HG02798 (cell line): Measurements from ENCODE around the gene SKP1.
"Not testable (repeated sequence)": the region's sequence is repeated elsewhere in the genome, so short reads cannot be mapped to it uniquely, and the experiment has no call there.

Experiments
- ATAC-seq: cut with Tn5 transposase; IDR thresholded peaks from one replicate; pipeline ENCODE4 v1.9.1; 2021; ENCODE audit warnings: mild to moderate bottlenecking; ENCODE audit not compliant: unreplicated experiment, poor library complexity

Gene SKP1

DNA sequence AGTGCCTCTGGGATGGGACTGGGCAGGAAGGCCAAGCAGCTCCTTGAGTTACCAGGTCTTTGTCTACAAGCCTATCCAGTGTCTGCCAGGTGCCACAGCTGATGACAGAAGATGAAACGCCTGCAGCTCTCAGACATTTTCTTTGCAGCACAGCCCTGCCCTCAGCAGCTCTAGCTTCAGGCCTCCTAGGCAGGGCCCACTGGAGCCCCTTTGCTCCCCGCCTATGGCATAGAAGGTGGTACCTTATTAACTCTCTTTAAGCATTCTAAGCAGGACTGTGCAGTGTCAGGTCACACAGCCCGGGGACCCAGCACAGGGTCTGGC, 1.3 kb upstream of the SKP1 start:
- no peak for ATAC-seq

DNA sequence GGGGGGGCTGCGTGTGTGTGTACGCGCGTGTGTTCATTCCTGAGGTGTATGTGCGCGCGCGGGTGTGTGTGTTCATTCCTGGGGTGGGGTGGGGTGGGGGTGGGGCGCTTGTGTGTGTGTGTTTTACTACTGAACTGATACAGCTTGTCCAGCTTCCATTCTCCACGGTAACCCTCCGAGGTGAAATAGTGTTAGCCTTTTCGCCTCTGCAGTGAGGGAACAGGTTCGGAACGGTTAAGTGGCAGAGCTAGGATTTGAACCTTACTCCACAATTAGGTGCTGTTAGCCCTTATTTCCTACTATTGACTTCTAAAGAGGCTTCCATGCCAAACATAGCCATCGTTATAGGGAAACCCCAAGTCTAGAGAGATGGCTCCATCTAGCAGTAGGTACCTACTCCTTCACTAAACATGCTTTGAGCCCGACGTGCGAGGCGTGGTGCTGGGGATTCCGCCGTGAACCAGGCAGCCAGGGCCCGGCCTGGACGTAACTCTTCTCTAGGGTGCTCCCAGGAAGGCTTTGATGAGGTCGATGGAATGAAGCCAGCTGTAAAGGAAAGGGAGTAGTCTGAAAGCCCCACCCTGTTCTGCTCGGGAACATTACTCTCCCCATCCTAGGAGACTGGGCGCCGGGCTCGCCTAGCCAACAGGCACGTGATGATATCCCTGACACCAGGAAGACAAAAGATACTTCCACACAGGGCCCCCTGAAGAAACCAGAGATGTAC, 782 bp upstream of the SKP1 start:
- no peak for ATAC-seq

DNA sequence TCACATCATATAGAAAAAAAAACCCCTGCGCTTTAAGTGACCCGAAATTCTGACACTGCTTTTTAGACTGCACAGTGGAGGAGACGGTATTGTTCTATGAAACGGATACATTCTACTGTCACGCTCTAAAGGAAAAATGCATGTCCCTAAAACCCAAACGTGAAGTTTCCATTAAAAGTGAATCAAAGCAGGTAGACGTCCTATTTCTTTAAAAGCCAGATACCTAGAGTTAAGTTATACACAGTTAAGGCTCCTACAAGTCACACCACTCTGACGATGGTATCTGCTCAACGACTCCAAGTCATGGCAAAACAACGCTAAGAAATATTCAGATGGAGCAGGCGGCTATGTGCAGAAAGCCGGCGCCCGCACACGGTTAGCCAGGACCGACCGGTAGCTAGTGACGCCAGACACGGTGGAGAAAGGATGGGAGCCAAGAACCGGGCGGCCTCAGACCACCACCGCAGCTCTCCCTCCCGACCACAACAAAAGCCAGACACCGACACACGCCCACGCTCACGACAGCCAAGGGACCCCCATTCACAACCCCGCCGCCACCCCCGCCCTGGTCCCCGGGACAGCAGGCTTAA, 734 bp downstream of the SKP1 start:
- ATAC-seq = peak; percentile 25

DNA sequence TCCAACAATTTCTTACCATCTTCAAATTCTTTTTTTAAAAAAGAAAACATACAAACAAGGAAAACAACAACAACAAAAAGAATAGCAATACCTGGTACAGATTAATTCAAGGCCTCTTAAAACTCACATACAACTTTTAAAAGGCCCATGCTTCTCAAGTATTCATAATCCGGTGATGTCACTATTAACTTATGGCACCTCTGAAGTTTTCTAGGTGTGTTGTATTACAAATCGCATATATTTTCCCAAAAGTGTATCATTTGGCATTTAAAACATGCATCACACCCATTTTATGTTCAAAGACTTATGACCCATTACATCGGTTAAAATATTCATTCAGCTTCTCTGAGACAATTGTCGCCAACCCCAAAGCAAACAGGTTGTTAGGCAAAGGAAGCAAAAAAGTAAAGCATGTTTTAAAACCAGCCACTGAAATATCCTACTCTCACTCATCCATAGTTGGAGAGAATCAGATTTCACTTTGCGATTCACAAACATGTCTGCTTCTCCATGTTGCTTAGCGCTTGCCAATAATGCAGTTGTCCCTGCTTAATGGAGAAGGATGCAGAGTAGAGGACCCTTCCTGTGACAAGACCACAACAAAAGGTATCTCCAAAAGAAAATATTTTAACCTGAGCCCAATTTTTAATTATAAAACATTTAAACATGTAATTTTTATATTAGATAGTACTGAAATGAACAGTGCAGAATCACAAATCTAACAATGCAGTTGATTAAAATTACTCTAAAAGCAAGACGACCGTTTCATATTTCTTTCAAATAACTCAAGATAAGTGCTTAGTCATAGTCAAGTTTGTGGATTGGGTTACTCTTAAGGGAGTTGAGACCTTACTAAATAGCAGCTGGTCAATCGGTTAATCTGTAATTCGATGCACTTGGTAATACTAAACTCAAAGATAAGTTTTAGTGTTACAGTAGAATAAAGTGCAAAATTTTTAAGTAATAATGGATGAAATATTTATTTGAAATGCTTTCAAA, 1.6 kb downstream of the SKP1 start:
- ATAC-seq = no peak

DNA sequence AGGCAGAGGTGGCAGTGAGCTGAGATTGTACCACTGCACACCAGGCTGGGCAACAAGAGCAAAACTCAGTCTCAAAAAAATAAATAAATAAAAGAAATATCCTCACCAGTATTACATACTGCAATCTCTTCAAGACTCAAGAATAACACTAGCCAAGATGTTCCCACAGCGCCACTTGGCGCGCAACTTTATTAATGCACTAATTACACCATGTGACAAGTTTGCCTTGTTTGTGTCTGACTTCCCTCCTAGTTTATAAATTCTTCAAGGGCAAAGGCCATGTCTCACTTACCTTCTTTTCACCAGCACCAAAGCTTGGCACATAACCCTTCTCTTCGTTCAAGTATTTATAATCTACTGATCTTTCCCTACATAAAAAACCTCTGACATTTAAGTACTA, 4.8 kb downstream of the SKP1 start:
- ATAC-seq = no peak

DNA sequence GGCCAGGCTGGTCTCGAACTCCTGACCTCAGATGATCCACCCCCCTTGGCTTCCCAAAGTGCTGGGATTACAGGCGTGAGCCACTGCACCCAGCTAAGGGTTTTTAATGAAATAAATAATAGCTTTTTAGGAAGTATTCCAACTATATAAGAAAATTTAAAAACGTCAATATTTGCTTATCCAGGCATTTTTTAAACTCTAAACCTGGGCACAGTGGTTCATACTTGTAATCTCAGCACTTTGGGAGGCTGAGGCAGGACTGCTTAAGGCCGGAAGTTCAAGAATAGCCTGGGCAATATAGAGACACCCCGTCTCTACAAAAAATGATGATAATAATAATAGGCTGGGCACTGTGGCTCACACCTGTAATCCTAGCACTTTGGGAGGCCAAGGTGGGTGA, 14.2 kb downstream of the SKP1 start:
- no peak for ATAC-seq

DNA sequence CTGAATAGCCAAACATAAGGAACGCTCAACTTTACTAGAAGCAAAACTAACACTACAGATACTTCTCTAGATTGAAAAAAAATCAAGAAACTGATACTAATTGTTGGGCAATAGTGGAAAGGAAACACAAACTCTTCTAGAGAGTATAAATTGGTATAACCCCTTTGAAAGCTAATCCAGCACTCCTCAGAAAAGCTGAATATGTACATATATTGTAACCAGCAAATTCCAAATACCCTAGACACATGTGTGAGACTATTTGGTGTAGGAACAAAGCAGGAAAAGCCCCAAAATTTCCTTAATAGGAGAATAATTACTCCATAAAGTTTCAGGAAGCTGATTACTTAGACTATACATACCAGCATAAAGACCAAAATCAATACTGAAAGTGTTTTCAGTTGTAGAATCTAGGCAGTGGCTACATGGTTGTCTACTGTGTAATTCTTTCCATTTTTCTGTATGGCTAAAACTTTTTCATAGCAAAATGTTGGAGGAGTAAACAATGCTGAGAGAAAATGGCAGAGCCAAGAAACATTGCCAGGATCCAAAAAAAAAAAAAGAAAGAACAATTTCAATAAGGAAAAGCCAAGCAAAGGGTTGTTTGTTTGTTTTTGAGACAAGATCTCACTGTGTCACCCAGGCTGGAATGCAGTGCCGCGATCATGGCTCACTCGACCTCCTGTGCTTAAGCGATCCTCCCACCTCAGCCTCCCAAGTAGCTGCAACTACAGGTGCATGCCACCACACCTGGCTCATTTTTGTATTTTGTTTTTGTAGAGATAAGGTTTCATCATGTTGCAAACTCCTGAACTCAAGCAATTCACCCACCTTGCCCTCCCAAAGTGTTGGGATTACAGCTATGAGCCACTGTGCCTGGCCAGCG, 15.0 kb downstream of the SKP1 start:
- ATAC-seq = no peak

DNA sequence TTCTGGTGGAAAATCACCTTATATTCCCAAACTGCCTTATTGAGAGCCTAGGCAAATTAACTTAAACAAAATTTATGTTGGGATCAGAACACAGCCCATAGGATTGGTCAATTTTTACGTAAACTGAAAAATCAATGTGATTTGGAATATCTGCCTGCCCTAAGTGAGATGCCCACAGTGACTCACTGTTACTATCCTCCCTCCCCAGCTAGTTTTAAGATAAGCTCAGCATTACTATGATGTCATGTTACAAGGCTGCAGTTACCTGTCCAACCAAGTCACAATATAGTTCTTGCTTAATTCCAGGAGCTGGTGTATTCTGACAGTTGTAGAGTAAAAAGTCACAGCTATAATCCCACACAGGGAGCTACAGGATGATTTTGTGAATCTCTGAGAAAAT, 23.1 kb downstream of the SKP1 start:
- ATAC-seq = no peak

DNA sequence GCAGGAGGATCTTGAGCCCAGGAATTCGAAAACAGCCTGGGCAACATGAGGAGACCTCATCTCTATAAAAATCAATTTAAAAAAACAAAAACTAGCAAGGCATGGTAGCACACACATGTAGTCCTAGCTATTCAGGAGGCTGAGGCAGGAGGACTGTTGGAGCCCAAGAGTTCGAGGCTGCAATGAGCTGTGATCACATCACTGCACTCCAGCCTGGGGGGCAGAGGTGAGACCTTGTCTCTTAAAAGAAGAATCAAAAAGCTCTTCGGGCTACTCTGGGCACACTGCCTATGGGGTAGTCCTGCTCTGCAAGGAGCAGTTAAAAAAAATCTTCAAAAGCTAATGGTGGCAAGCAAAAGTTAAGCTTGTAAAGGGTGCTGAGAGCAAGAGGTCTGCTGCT, 23.5 kb downstream of the SKP1 start:
- no peak for ATAC-seq

DNA sequence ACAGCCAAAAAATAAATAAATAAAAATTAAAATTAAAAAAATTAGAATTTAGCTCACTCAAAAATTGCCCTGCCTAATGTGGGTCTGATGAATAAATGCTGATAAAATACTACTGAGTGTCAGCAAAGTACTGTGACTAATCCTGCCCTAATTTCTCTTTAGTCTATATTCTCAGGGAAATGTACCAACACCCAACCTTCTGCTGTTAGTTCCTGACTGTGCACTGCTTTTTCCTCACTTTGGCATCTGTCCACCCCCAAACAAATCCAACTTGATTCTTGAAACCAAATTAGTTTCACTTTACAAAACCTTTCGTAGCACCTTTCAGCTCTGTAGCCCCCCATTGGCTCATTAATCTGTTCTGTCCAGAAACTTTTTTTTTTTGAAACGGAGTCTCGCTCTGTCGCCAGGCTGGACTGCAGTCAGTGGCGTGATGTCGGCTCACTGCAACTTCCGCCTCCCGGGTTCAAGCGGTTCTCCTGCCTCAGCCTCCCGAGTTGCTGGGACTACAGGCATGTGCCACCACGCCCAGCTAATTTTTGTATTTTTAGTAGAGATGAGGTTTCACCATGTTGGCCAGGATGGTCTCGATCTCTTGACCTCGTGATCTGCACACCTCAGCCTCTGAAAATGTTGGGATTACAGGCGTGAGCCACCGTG, 24.4 kb downstream of the SKP1 start:
- not testable (repeated sequence) for ATAC-seq

DNA sequence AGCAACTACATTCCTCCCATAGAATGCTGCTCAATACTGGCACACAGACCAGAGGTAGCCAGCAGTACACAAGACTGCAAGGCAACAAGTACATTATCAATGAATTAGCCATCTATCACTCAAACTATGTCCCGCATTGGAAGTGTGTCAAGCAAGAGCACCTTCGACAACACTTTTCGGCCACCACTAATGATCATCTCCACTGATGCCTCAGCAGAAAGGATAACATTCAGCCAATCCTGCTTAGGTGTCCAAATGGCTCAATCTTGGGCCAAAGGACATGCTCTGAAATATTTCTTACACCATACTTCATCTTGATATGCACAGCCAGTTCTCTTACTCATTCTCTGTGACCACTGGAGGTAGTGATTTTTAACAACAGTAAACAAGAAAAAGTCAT, 25.0 kb downstream of the SKP1 start:
- no peak for ATAC-seq

DNA sequence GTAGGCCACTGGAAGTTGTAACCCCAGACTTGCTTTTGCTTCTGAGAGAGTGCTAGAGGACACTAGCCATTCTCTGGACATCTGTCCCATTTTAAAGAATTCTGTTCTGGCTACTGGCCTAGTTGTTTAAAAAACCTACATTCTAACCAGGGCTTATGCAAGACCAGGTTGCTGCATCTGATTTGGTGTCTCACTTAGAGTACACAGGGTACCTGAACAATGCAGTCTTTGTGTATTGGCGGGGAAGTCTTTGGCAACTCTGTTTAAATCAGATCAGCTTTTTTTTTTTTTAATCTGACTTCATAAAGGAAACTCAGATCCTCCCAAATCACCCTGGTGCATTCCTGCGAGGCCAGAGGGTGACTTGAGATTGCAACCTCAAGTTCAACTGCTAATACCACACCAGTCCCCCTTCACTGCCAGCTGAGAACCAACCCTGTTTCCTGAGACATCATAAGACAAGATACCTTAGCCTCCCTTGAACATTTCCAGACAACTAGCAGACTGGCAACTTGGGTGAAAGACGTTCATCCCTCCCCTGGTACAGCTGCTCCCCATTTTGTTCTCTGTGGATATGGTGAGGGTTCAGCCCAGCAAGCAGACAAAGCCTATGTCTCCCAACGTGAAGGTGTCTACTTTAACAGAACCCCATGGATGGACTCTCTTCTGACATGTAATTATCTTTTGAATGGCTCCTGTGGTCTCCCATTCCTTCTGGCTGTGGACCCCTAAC, 27.0 kb downstream of the SKP1 start:
- no peak for ATAC-seq

DNA sequence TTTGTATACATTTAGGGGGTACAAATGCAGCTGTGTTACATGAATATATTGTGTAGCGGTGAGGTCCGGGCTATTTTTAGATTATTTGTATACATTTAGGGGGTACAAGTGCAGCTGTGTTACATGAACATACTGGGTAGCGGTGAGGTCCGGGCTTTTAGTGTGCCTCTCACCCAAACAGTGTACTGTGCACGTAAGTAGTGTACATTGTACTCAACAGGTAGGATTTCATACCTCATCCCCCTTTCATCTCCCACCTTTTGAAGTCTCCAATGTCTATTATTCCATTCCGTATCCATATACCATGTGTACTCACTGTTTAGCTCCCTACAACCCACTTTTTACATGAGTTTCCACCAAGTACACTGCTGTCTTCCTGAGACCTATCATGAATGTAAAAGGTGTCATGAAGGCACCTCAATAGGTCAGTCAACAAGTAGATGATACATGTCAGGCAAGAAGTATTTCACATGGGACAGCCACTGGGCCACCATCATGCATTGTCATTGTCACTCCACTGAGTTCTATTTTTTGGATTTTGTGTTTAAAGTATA, 27.7 kb downstream of the SKP1 start:
- ATAC-seq = no peak

DNA sequence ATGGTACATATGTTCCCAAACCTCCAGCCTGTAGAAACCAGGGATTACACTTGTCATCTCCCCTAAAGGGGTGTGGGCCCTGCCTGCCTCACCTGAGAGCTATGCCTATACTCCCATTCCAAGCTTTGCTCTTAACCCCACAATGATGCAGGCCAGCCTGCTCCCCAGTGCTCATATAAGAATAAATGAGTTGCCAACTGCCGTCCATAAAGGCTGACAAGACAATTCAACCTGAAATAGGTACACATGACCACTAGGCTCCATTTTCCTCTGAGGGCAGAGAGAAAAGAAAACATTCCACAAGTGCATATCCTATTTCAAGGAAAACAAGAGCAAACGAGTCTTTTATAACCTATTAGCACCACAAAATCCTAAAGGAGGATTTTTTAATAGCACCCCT, 28.4 kb downstream of the SKP1 start:
- no peak for ATAC-seq

DNA sequence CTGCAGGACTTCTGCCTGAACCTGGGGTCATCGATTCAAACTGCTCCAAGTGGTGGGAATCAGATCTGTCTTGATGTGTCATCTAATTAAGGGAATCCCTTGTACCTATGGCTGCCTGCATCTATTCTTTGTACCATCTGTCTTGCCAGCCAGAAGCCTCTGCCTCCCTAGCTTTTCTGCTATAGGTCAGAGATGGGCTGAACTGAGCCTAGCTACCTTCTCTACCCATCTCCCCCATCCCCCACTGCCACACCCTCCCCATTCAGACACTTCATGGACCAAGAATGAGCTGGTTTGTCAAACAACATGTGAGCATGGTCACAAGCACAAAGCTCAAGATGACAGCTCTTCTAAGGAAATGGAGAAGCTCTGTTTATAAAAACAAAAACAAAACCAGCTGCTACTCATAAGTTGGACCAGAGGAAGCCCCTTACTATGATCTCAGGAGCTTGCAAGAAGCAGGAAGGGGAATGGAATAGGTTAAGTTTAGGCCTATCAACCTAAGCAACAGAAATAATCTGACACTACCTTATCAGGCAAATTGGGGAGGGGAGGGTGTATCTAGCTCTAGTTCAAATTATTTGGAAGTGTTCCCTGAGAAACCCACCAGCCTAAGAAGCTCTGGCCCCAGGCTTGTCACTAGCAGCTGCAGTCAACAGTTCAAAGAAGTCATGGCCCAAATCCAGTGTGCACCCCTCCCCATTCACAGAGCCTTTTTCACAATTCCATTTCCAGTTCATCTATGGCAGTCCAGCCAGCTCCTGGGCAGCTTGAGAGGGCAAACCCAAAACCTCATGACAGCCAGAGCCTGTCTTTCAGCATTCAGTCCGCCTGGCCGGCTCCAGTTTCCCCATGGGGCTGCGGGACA, 29.9 kb downstream of the SKP1 start:
- ATAC-seq = no peak

DNA sequence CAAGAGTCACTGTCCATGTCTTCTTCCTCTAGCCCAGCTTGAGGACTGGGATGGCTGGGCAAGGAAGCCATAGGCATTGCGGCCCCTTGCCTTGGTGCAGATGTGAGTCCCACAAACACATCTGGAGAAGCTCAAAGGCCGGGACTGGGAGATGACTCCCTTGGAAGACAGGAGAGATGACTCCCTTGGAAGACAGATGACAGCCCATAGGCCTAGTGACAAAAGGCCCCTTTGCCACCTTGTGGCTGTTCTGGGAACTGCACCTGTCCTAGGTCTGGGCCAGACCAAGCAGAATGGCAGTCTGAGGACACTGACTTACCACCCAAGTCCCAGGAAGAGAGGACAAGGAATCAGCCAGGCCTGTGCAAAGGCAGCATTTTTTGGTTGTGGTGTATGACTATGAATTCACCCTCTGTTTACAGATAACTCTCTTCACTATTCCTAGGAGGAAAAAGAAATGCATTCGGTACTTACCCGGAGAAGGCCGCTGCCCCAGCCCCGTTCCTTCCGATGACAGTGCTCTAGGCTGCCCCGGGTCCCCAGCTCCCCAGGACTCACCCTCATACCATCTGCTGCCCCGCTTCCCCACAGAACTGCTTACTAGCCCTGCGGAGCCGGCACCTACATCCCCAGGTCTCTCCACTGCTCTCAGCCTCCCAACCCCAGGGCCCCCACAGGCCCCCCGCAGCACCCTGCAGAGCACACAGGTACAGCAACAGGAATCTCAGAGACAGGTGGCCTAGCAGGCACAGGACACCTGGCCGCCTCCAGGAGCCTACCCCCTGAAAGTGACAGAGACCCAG, 30.8 kb downstream of the SKP1 start:
- ATAC-seq = peak; percentile 73
